ENCODE measurements around the gene LCN9.

The LCN9 gene

GRCh38 chr9:135701067-135701958 is 38.2 kb downstream of the LCN9 start:
- no peak for DNase-seq

- peak; percentile 46 to 71 (median 52) for DNase-seq
Observed at GRCh38 chr9:135701959-135702721, 39.0 kb downstream of the LCN9 start, which contains the start of gene KCNT1. Gene KCNT1 (plus strand): TSS chr9:135702185. CDS start chr9:135702259, 74 bp downstream.

- no peak for DNase-seq
Observed at GRCh38 chr9:135703726-135704125, 40.6 kb downstream of the LCN9 start.

GRCh38 chr9:135704483-135704882 is 41.4 kb downstream of the LCN9 start:
- DNase-seq = no peak

- no peak for DNase-seq
Observed at GRCh38 chr9:135705376-135705775, 42.3 kb downstream of the LCN9 start.

GRCh38 chr9:135706288-135706687 is 43.2 kb downstream of the LCN9 start:
- DNase-seq = no peak

- DNase-seq = no peak
Observed at GRCh38 chr9:135707252-135708138, 44.4 kb downstream of the LCN9 start.

GRCh38 chr9:135708164-135708563 is 45.1 kb downstream of the LCN9 start:
- DNase-seq = no peak

GRCh38 chr9:135711391-135711790 is 48.3 kb downstream of the LCN9 start:
- no peak for DNase-seq

- no peak for DNase-seq
Observed at GRCh38 chr9:135711881-135712280, 48.8 kb downstream of the LCN9 start.

GRCh38 chr9:135712613-135713295 is 49.6 kb downstream of the LCN9 start:
- DNase-seq = no peak

- DNase-seq = no peak
Observed at GRCh38 chr9:135714242-135715055, 51.3 kb downstream of the LCN9 start.

GRCh38 chr9:135715056-135715595 is 52.0 kb downstream of the LCN9 start:
- no peak for DNase-seq

- DNase-seq = no peak
Observed at GRCh38 chr9:135716045-135716444, 52.9 kb downstream of the LCN9 start.
